CD14-positive monocyte (primary cell): ENCODE measurements around the gene ISY1. TPM values are rescaled to one million over a fixed set of nuclear protein-coding genes. Genes with fewer than 3 reads are reported as not detected.

Experiments
- DNase-seq, 3 donors: peaks; one replicate each; pipeline ENCODE4 v3.0.0-alpha.2; 2011 to 2022
- H2AFZ ChIP-seq: 2 replicates; pipeline ENCODE4 v1.6.0; 2012; ENCODE audit warnings: mild to moderate bottlenecking, low read depth, low read length, inconsistent platforms; ENCODE audit not compliant: insufficient read depth, poor library complexity, severe bottlenecking
- H3K27ac ChIP-seq, 2 donors: 1 replicate in 1 of 2; 2 replicates in 1 of 2; pipeline ENCODE4 v1.5.1; 2012 to 2013; ENCODE audit warnings: low read length in 2 of 2, control low read depth in 1 of 2, inconsistent platforms in 1 of 2, low read depth in 1 of 2, mild to moderate bottlenecking in 1 of 2
- H3K27me3 ChIP-seq, 2 donors: one replicate each; pipeline versions ENCODE4 v1.6.0 to v1.6.1; 2011 to 2013; ENCODE audit warnings: low read length in 2 of 2; ENCODE audit not compliant: control insufficient read depth in 2 of 2, insufficient read depth in 2 of 2
- H3K36me3 ChIP-seq, 2 donors: replicated peaks in 1 of 2; 1 replicate in 1 of 2; 2 replicates in 1 of 2; pipeline versions ENCODE4 v1.5.1 to v1.6.1; 2012 to 2013; ENCODE audit warnings: low read length in 2 of 2, control low read depth in 1 of 2, inconsistent platforms in 1 of 2, mild to moderate bottlenecking in 1 of 2; ENCODE audit not compliant: insufficient read depth in 2 of 2, control insufficient read depth in 1 of 2
- H3K4me1 ChIP-seq, 2 donors: 1 replicate in 1 of 2; 2 replicates in 1 of 2; pipeline versions ENCODE4 v1.5.1 to v1.6.1; 2012 to 2013; ENCODE audit warnings: low read length in 2 of 2, control low read depth in 1 of 2, inconsistent platforms in 1 of 2, mild to moderate bottlenecking in 1 of 2, moderate library complexity in 1 of 2; ENCODE audit not compliant: insufficient read depth in 2 of 2, control insufficient read depth in 1 of 2
- H3K4me2 ChIP-seq: replicated peaks from 2 replicates; pipeline ENCODE3; 2012; ENCODE audit warnings: low read length, moderate library complexity, mild to moderate bottlenecking; ENCODE audit not compliant: poor library complexity, severe bottlenecking; ENCODE audit errors: extremely low read depth
- H3K4me3 ChIP-seq, 3 experiments: fragments of 200-600 bp in 1 of 3; sonication (generic) in 1 of 3; replicated peaks in 1 of 3; 1 replicate in 2 of 3; 2 replicates in 1 of 3; pipeline ENCODE4 v1.5.1; 2011 to 2013; ENCODE audit warnings: low read length in 3 of 3, mild to moderate bottlenecking in 3 of 3, control low read depth in 2 of 3, low read depth in 2 of 3, inconsistent platforms in 1 of 3, moderate library complexity in 1 of 3
- H3K79me2 ChIP-seq: 2 replicates; pipeline ENCODE4 v1.6.0; 2012; ENCODE audit warnings: mild to moderate bottlenecking, control low read depth, inconsistent platforms, low read length, moderate library complexity; ENCODE audit not compliant: insufficient read depth
- H3K9ac ChIP-seq: 2 replicates; pipeline ENCODE4 v1.6.0; 2017; ENCODE audit warnings: low read length, mild to moderate bottlenecking; ENCODE audit not compliant: insufficient read depth, poor library complexity, severe bottlenecking
- H3K9me3 ChIP-seq, 2 donors: replicated peaks in 1 of 2; 1 replicate in 1 of 2; 2 replicates in 1 of 2; pipeline versions ENCODE4 v1.5.1 to v1.6.1; 2012 to 2013; ENCODE audit warnings: low read length in 2 of 2, control low read depth in 1 of 2; ENCODE audit not compliant: control insufficient read depth in 1 of 2, insufficient read depth in 1 of 2
- H4K20me1 ChIP-seq: 2 replicates; pipeline ENCODE4 v1.6.0; 2012; ENCODE audit warnings: mild to moderate bottlenecking, low read length, control low read depth, moderate library complexity; ENCODE audit not compliant: insufficient read depth
- H3K27ac Mint-ChIP-seq, 7 donors: one replicate each; pipeline ENCODE4 v1.8.0; 2020; ENCODE audit warnings: mild to moderate bottlenecking in 7 of 7, mixed read lengths in 7 of 7, moderate library complexity in 6 of 7, inconsistent platforms in 2 of 7
- H3K27me3 Mint-ChIP-seq, 3 donors: one replicate each; pipeline ENCODE4 v1.8.0; 2021 to 2022; ENCODE audit warnings: low read depth in 3 of 3, mild to moderate bottlenecking in 3 of 3, mixed read lengths in 3 of 3, moderate library complexity in 3 of 3, inconsistent platforms in 1 of 3
- H3K36me3 Mint-ChIP-seq, 2 donors: one replicate each; pipeline ENCODE4 v1.8.0; 2020; ENCODE audit warnings: mixed read lengths in 2 of 2, inconsistent platforms in 1 of 2, mild to moderate bottlenecking in 1 of 2
- H3K4me1 Mint-ChIP-seq: one replicate; pipeline ENCODE4 v1.8.0; 2020; ENCODE audit warnings: mild to moderate bottlenecking, mixed read lengths
- H3K4me3 Mint-ChIP-seq, 2 donors: one replicate each; pipeline ENCODE4 v1.8.0; 2020; ENCODE audit warnings: mild to moderate bottlenecking in 2 of 2, mixed read lengths in 2 of 2, moderate library complexity in 1 of 2
- H3K9me3 Mint-ChIP-seq, 7 donors: one replicate each; pipeline ENCODE4 v1.8.0; 2020 to 2022; ENCODE audit warnings: mixed read lengths in 7 of 7, mild to moderate bottlenecking in 6 of 7, moderate library complexity in 6 of 7, inconsistent platforms in 2 of 7
- CTCF ChIP-seq: fragments of 200-600 bp; IDR thresholded peaks from one replicate; pipeline ENCODE4 v1.8.0; 2022; ENCODE audit warnings: antibody characterized with exemption, mild to moderate bottlenecking
- WGBS: methylation state at CpG from one replicate; pipeline ENCODE4 v1.1.5; 2013; ENCODE audit warnings: missing lambda C conversion rate; ENCODE audit not compliant: insufficient coverage; 5-methylcytosine and 5-hydroxymethylcytosine counted together
- intact Hi-C, 2 donors: fragments of 100-400 bp; cut with micrococcal nuclease; formaldehyde crosslinking; loops; one replicate each; pipeline versions ENCODE4 v1.15.0 to v1.15.1; 2023
- polyA plus RNA-seq, 3 donors: library from polyadenylated mRNA; depleted of rRNA in 1 of 3; unstranded in 2 of 3; stranded (reverse) in 1 of 3; fragments of 300-500 nt in 2 of 3; fragments of >200 nt in 1 of 3; fragmentation: Illumina TruSeq in 2 of 3; gene quantifications; 1 replicate in 2 of 3; 2 replicates in 1 of 3; pipeline ENCODE4 v1.2.3, GENCODE V29; 2012 to 2021

ISY1 gene
- polyA plus RNA-seq, 3 donors, result 25.2 to 70.7 (median 67.9) TPM

- Histone ChIP-seq H3K9me3 (no peaks in the 10 kb centered on the region), H4K20me1 (peaks cover 71% of the 10 kb centered on the region), H3K4me1 (peaks cover 52 to 83% of the 10 kb centered on the region in 2 donors), H3K27ac (peak overlapping the region; percentile 42 to 93), H3K4me3 (peak overlapping the region in 1 of 3 experiments; percentile 96), H3K9ac (peak overlapping the region; percentile 32), H2AFZ (no peak overlapping the region), H3K4me2 (peak overlapping the region; percentile 92), H3K36me3 (peaks cover 35 to 48% of the 10 kb centered on the region in 2 donors), H3K79me2 (peaks cover 100% of the 10 kb centered on the region), H3K27me3 (no peaks in the 10 kb centered on the region)
- intact Hi-C loops, result loop anchor here in 1 of 2 donors (5.0 kb wide), 1 partner anchor 67 kb away; the partner anchor contains the start of gene COPG1
- Mint-ChIP-seq H3K4me3 (peak overlapping the region; percentile 46 to 98), H3K36me3 (peaks cover 53 to 59% of the 10 kb centered on the region in 2 donors), H3K4me1 (peaks cover 63% of the 10 kb centered on the region), H3K27ac (peak overlapping the region in 6 of 7 donors; percentile 40 to 97 (median 78)), H3K27me3 (no peaks in the 10 kb centered on the region), H3K9me3 (no peaks in the 10 kb centered on the region)
- TF ChIP-seq CTCF, result no peak
- WGBS, result no CpG with 5 or more reads among the region's 1 CpG
- DNase-seq, result no peak
Observed at GRCh38 chr3:129180461-129180860, 19.6 kb upstream of the ISY1 start.

GRCh38 chr3:129176051-129176450 lies 15.2 kb upstream of the ISY1 start:
- peaks cover 100% of the 10 kb centered on the region for H4K20me1 ChIP-seq
- H3K9me3 Mint-ChIP-seq, result no peaks in the 10 kb centered on the region

More at GRCh38 chr3:129176051-129176450, 15.2 kb upstream of the ISY1 start:
- no peak for TF ChIP-seq CTCF
- Histone ChIP-seq H3K9me3 (no peaks in the 10 kb centered on the region), H3K27ac (peak overlapping the region in 1 of 2 donors; percentile 75), H3K79me2 (peaks cover 100% of the 10 kb centered on the region), H3K27me3 (no peaks in the 10 kb centered on the region), H3K4me3 (no peak overlapping the region), H3K4me2 (no peak overlapping the region), H3K9ac (no peak overlapping the region), H2AFZ (no peak overlapping the region), H3K4me1 (peaks cover 30 to 48% of the 10 kb centered on the region in 2 donors), H3K36me3 (peaks cover 49 to 86% of the 10 kb centered on the region in 2 donors)
- no peak for DNase-seq
- intact Hi-C loops, result no loop called here
- Mint-ChIP-seq H3K4me3 (no peak overlapping the region), H3K27me3 (no peaks in the 10 kb centered on the region), H3K4me1 (peaks cover 63% of the 10 kb centered on the region), H3K27ac (peak overlapping the region; percentile 0 to 78 (median 39)), H3K36me3 (peaks cover 51 to 68% of the 10 kb centered on the region in 2 donors)
- 100% methylated on average over 1 of the region's 1 CpG for WGBS
